Measurements from ENCODE around the gene SELE.

Gene SELE, protein sequence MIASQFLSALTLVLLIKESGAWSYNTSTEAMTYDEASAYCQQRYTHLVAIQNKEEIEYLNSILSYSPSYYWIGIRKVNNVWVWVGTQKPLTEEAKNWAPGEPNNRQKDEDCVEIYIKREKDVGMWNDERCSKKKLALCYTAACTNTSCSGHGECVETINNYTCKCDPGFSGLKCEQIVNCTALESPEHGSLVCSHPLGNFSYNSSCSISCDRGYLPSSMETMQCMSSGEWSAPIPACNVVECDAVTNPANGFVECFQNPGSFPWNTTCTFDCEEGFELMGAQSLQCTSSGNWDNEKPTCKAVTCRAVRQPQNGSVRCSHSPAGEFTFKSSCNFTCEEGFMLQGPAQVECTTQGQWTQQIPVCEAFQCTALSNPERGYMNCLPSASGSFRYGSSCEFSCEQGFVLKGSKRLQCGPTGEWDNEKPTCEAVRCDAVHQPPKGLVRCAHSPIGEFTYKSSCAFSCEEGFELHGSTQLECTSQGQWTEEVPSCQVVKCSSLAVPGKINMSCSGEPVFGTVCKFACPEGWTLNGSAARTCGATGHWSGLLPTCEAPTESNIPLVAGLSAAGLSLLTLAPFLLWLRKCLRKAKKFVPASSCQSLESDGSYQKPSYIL

DNA sequence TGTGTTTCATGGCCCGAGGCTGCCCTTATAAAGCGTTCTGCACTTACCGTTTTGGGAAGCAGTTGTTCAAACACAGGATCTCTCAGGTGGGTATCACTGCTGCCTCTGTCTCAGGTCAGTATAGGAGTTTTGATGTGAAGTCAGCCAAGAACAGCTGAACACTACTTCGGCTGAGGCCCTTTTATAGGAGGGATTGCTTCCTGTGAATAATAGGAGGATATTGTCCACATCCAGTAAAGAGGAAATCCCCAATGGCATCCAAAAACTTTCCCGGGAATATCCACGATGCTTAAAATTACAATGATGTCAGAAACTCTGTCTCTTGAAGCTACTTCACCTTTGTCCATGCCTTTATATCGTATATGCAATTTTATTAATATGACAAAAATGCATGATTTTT lies at the start of gene SELE:
TSS of gene SELE (minus strand) at position 156 of the 400 bp plus-strand sequence. CDS start 467 bp downstream, outside the sequence.
- no peak for FAIRE-seq

- FAIRE-seq = no peak
Measured at GRCh38 chr1:169782596-169782995, 48.7 kb upstream of the SELE start.

GRCh38 chr1:169779970-169780369 lies 46.1 kb upstream of the SELE start:
- FAIRE-seq = no peak

DNA sequence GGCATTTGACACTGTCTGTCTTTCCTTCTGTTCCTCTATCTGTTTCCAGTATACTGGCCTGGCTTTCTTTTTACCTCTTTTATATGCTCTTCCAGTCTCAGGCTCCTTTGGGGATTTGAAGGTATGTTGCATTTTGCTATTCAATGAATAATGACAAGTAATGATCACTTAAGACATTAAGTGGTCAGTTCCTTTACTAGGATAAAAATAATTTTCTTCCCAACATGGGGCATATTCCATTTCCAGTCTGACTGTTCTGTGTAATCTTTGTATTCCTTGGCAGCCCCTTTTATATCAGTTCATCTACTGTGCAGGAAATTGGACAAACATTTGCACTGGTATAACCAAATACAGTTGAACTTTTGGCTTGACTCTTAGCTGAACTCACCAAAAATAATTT lies 45.3 kb upstream of the SELE start:
- no peak for FAIRE-seq

- no peak for FAIRE-seq
Measured at GRCh38 chr1:169776440-169776839, 42.6 kb upstream of the SELE start.

- FAIRE-seq = no peak
Measured at GRCh38 chr1:169768161-169768560, 34.3 kb upstream of the SELE start.

DNA sequence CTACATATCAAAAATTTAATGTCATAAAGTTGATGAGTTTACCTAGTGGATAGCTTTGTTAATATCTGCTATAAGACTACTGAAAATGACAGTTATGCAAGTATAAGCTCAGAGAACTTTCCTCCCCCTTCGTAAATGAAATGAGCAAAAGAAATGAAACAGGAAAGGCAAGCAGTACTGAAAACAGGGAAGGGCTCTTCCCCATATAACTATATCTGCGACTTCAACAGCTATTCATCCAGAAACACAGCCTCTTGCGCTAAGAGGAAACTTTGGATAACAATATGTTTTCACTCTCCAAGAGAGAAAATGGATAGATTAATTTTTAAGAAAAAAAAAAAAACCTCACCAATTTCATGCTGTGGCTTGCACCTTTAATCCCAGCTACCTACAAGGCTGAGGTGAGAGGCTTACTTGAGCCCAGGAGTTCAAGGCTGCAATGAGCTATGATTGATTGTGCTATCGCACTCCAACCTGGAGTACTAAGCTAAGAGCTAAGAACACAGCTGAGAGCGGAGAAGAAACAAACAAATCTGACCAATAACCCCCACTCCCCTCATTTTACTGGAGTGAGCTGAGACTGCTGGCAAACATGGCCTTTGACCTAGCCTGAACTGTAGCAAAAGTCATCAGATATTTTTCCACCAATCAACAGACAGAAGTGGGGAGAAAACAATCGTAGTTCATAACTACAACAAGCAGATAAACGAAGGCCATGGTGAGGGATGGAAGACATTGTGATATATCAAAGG lies 31.9 kb upstream of the SELE start:
- FAIRE-seq = no peak

DNA sequence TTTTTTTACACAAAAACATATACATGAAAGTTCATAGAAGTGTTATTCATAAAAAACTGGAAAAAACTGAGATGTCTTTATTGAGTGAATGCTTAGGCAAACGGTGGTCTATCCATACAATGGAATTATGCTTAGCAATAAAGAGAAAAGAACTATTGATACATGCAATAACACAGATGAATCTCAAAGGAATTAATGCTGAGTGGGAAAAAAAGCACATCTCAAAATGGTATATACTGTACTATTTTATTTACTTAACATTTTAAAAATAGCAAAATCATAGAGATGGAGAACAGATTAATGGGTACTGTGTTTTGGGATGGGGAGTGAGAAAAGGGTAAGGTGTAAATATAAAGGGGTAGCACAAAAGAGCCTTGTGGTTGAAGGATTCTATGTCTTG lies 31.0 kb upstream of the SELE start:
- FAIRE-seq = no peak

GRCh38 chr1:169762699-169763098 lies 28.8 kb upstream of the SELE start:
- no peak for FAIRE-seq

GRCh38 chr1:169759038-169759437 lies 25.2 kb upstream of the SELE start:
- no peak for FAIRE-seq

DNA sequence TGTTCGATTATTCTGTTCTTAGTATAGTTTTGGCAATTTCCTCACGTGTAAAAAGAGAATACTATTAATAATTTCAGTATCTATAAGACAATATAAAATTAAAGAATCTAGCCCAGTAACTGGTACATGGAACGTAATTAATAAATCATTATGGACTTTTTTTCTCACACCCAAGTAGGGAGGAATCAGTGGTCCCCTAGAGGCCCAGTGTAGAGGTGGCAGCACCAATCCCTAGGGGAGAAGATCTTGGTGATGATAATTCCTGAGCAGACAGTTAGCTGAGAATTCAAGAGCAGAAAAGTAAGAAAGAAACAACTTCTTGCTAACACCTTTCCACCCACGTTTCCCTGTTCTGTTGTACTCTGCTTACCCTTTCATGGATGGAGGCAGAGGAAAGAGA lies 19.7 kb upstream of the SELE start:
- FAIRE-seq = no peak

- no peak for FAIRE-seq
Measured at GRCh38 chr1:169750041-169750440, 16.2 kb upstream of the SELE start.

GRCh38 chr1:169746550-169746949 lies 12.7 kb upstream of the SELE start:
- no peak for FAIRE-seq

DNA sequence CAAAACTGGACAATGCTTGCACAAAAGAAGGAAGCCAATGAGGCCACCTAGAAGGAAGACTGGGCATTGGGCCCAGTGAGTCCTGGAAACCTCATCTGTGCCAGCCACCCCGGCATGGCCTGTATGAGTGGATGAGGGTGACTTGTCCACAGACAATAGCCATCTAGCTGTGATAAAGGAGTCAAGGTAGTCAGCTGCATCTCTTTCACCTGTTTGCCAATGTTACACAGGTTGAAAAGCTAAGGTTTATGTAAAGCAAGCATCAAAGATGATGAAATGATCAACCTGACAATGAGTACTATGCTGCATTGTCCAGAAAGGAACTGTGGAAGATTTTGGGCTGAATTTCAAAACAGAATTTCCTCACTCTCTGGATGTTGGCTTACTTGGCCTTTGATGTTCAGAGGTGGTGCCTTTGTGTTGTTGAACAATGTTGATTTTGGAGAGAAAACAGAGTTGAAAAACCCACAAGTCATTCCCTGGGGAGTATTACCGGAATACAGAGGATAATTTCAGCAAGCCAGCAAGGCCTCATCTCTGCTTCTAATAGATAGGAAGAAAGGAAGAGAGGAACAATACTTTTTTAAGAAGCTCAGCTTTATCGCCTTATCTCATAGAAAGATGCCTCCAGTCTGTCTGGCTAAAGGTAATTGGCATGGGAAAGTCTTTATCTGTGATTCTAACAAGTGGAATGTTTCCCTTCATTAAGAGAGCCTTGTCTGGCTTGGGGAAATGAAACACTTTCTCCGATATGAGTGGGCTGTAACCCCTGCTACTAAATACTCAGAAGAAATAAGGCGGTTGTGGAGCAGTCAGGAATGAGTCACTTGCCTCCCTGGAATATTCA lies 11.4 kb upstream of the SELE start:
- no peak for FAIRE-seq

DNA sequence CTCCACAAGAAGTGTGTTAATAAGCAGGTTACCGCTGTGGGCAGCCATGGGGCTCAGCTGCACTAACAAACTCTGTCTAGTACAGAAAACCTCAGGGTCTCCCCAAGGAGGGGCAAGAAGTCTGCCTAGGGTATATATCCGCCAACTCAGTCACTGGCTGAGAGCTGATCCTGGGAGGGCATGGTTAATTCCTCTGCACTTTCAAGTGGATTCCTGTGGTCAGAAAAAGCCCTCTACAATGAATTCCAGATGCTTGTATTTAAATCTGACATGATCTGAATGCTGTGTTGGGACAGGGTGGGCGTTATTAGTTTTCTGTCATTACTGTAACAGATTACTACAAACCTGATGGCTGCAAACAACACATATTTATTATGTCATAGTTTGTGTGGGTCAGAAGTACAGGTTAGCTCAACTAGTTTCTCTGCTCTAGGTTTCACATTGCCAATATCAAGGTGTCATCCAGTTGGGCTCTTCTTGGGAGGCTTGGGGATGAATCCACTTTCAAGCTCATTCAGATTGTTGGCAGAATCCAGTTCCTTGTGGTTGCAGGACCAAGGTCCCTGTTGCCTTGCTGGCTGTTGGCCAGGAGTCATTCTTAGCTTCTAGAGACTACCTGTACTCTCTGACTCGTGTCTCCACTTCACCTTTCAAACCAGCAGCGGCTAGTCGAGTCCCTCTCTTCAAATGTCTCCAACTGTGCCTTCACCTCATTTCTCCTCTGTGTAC lies 8.0 kb upstream of the SELE start:
- no peak for FAIRE-seq

DNA sequence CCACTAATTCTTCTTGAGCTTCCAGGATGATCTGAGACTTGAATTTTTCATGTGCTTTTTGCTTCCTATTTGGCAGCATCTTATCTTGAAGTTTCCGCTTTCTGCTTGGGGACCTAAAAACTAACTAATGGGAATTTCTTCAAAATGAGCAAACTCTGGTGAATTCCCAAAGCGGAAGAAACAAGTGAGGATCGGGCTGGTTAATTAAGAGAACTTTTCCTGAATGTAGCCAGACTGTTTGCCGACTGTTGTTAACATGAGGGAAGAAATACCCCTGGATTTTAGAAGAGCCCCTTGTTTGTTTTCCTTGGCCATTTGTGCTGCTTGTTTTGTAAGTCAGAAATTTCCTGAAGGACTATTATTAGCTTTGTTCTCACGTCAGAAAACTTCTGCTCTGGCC lies 6.1 kb upstream of the SELE start:
- FAIRE-seq = no peak

GRCh38 chr1:169731446-169731845 lies 2.4 kb downstream of the SELE start:
- FAIRE-seq = no peak

GRCh38 chr1:169729991-169730390 lies 3.9 kb downstream of the SELE start:
- FAIRE-seq = no peak

GRCh38 chr1:169727307-169727706 lies 6.6 kb downstream of the SELE start:
- no peak for FAIRE-seq

- FAIRE-seq = no peak
Measured at GRCh38 chr1:169726851-169727250, 7.0 kb downstream of the SELE start.

DNA sequence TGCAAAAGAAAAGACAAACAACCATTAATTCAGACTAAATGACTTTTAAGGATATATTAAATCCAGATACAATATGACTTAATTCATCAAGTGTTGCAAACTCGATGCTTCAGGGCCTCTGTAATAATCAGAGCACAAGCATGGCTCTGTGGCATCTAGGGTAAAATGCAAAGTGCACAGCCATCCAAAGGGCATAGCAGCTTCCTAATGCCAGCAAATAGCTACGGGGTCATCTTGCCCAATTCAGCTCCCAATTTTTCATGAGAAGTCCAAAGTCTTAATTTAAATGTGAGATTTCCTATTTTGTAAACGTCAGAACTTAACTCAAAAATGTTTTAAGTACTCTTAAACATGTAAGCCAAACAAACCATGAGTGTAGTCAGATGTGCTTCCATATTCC lies 7.9 kb downstream of the SELE start:
- FAIRE-seq = no peak

DNA sequence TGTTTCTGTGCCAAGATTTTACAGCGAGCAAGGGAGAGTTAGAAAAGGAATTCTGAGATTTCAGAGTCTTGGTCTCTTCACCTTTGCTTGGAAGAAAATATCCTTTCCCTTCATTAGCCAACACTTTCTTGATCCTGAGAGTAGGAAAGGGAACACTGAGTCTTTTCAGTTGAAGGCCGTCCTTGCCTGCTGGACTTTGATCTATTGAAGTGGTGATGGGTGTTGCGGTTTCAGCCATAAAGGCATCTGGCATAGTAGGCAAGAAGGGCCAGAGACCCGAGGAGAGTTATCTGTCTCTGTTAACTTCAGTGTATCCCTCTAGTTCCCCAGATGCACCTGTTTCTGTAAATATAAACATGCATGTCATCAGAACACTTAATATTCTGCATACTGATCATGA lies 9.7 kb downstream of the SELE start:
- FAIRE-seq = no peak
